RKO (cell line): ENCODE measurements around the gene PARVB.

Experiments
- DNase-seq: peaks from one replicate; pipeline ENCODE4 v3.0.0-alpha.2; 2016; ENCODE audit warnings: low spot score

Gene PARVB

GRCh38 chr22:44162960-44163359 lies 138.9 kb downstream of the PARVB start:
- no peak for DNase-seq

- DNase-seq, result no peak
These were observed 139.4 kb downstream of the PARVB start for GRCh38 chr22:44163536-44163935.

- no peak for DNase-seq
These were observed 139.9 kb downstream of the PARVB start for GRCh38 chr22:44164031-44164430.

GRCh38 chr22:44165286-44165874 lies 141.3 kb downstream of the PARVB start:
- no peak for DNase-seq

- DNase-seq, result no peak
These were observed 142.6 kb downstream of the PARVB start for GRCh38 chr22:44166498-44167276.

- DNase-seq, result no peak
These were observed 143.4 kb downstream of the PARVB start for GRCh38 chr22:44167501-44167900.

GRCh38 chr22:44168206-44168605 lies 144.1 kb downstream of the PARVB start:
- no peak for DNase-seq

GRCh38 chr22:44170470-44170869 lies 146.4 kb downstream of the PARVB start:
- no peak for DNase-seq

- DNase-seq, result no peak
These were observed 147.5 kb downstream of the PARVB start for GRCh38 chr22:44171561-44171960.

- no peak for DNase-seq
These were observed 148.4 kb downstream of the PARVB start for GRCh38 chr22:44172370-44173108.

GRCh38 chr22:44173154-44173553 lies 149.1 kb downstream of the PARVB start:
- DNase-seq, result no peak

GRCh38 chr22:44175676-44176075 lies 151.6 kb downstream of the PARVB start:
- no peak for DNase-seq

- no peak for DNase-seq
These were observed 155.3 kb downstream of the PARVB start for GRCh38 chr22:44179196-44179988.

- no peak for DNase-seq
These were observed 156.0 kb downstream of the PARVB start for GRCh38 chr22:44179989-44180705.

GRCh38 chr22:44180706-44181032 lies 156.6 kb downstream of the PARVB start, which contains the start of gene PARVG:
PARVG (plus strand) TSS chr22:44180925; CDS start chr22:44183330, 2,405 bp downstream.
- DNase-seq, result no peak

- DNase-seq, result no peak
These were observed 157.2 kb downstream of the PARVB start for GRCh38 chr22:44181033-44181911.

- no peak for DNase-seq
These were observed 157.9 kb downstream of the PARVB start for GRCh38 chr22:44181912-44182587.

GRCh38 chr22:44182588-44183286 lies 158.6 kb downstream of the PARVB start:
- DNase-seq, result no peak

- DNase-seq, result no peak
These were observed 159.1 kb downstream of the PARVB start for GRCh38 chr22:44183287-44183588.

GRCh38 chr22:44184006-44184405 lies 159.9 kb downstream of the PARVB start:
- no peak for DNase-seq
